Lower leg skin (tissue), 3 donors: ENCODE results near the gene PIEZO2.

Experiments
- CTCF ChIP-seq, 3 donors: fragments of 450-650 bp; IDR thresholded peaks; one replicate each; pipeline ENCODE4 v1.5.1; 2016; ENCODE audit warnings: antibody characterized with exemption in 3 of 3, mild to moderate bottlenecking in 3 of 3, moderate library complexity in 2 of 3
- POLR2A ChIP-seq, 2 donors: fragments of 450-650 bp; IDR thresholded peaks; one replicate each; pipeline ENCODE4 v1.6.1; 2016 to 2017; ENCODE audit warnings: antibody characterized with exemption in 2 of 2, mild to moderate bottlenecking in 1 of 2, moderate library complexity in 1 of 2

- TF ChIP-seq CTCF (IDR thresholded peaks at IDR 0.05) (no peak), POLR2A (IDR thresholded peaks at IDR 0.05) (no peak)
Measured at GRCh38 chr18:10893761-10894160, 255.6 kb downstream of the PIEZO2 start.
